H4 (cell line): ENCODE measurements around the gene AKR1B15. TPM values are rescaled to one million over a fixed set of nuclear protein-coding genes. Genes with fewer than 3 reads are reported as not detected.

Experiments used
- DNase-seq: peaks from one replicate; pipeline ENCODE4 v3.0.0-alpha.2; 2015; ENCODE audit warnings: low spot score
- total RNA-seq: library from RNA; depleted of rRNA; stranded (reverse); fragments of >200 nt; shearing (Covaris generic); gene quantifications from 2 replicates; pipeline ENCODE4 v1.2.3, GENCODE V29; 2014; rRNA removed

The AKR1B15 gene
- total RNA-seq, 1 experiment from 2014 or later = 0.14 TPM

GRCh38 chr7:134618756-134619530, 70.0 kb downstream of the AKR1B15 start:
- no peak for DNase-seq

- no peak for DNase-seq
These were observed 70.9 kb downstream of the AKR1B15 start for GRCh38 chr7:134619627-134620331.

- DNase-seq = no peak
These were observed 73.5 kb downstream of the AKR1B15 start for GRCh38 chr7:134622303-134622995.

GRCh38 chr7:134623193-134623592, 74.3 kb downstream of the AKR1B15 start:
- DNase-seq = no peak

- DNase-seq = peak; percentile 43
These were observed 76.6 kb downstream of the AKR1B15 start for GRCh38 chr7:134625550-134625949.

GRCh38 chr7:134627109-134627774, 78.3 kb downstream of the AKR1B15 start:
- no peak for DNase-seq

- DNase-seq = no peak
These were observed 78.9 kb downstream of the AKR1B15 start for GRCh38 chr7:134627775-134628153.

- DNase-seq = no peak
These were observed 80.5 kb downstream of the AKR1B15 start for GRCh38 chr7:134629445-134629844.

Other genes with a start within 250 kb of the AKR1B15 start
- gene SLC35B4, start 232.2 kb upstream of the AKR1B15 start, total RNA-seq = 23.9 and 25.8 TPM in 2 replicates
- 261 and 288 TPM in 2 replicates for gene AKR1B1, start 90.0 kb upstream of the AKR1B15 start, total RNA-seq
- gene AKR1B10, start 21.5 kb upstream of the AKR1B15 start, total RNA-seq = 172 and 178 TPM in 2 replicates
- 16.8 and 25.4 TPM in 2 replicates for gene BPGM, start 97.7 kb downstream of the AKR1B15 start, total RNA-seq
- 152 and 195 TPM in 2 replicates for gene CALD1, start 230.5 kb downstream of the AKR1B15 start, total RNA-seq